Right lobe of liver (tissue), 6 donors: ENCODE results near the gene DTX3. TPM values are rescaled to one million over a fixed set of nuclear protein-coding genes. Genes with fewer than 3 reads are reported as not detected.
"Not testable (repeated sequence)": the region's sequence is repeated elsewhere in the genome, so short reads cannot be mapped to it uniquely, and the experiment has no call there.

Experiments used
- ATAC-seq, 4 donors: fragments of 200-7000 bp; cut with Tn5 transposase; one replicate each; pipeline ENCODE4 v1.9.1; 2020; ENCODE audit warnings: mild to moderate bottlenecking in 4 of 4, moderate library complexity in 4 of 4
- DNase-seq, 3 donors: peaks; one replicate each; pipeline ENCODE4 v3.0.0-alpha.2; 2020
- H3K27ac ChIP-seq, 3 donors: fragments of 200-600 bp; one replicate each; pipeline ENCODE4 v1.8.0; 2022
- H3K27me3 ChIP-seq, 2 donors: fragments of 200-600 bp; one replicate each; pipeline ENCODE4 v1.8.0; 2022
- H3K36me3 ChIP-seq, 4 donors: fragments of 200-600 bp; sonication (generic) in 1 of 4; one replicate each; pipeline versions ENCODE4 v1.5.1 to v1.8.0; 2017 to 2022; ENCODE audit warnings: control low read depth in 1 of 4
- H3K4me1 ChIP-seq, 4 donors: fragments of 200-600 bp; sonication (generic) in 1 of 4; one replicate each; pipeline versions ENCODE4 v1.5.1 to v1.8.0; 2017 to 2022; ENCODE audit warnings: control low read depth in 1 of 4
- H3K4me3 ChIP-seq, 3 donors: fragments of 200-600 bp; one replicate each; pipeline ENCODE4 v1.8.0; 2022
- H3K9me3 ChIP-seq, 4 donors: fragments of 200-600 bp; sonication (generic) in 1 of 4; one replicate each; pipeline versions ENCODE4 v1.5.1 to v1.8.0; 2017 to 2022; ENCODE audit warnings: control low read depth in 1 of 4
- POLR2A ChIP-seq: fragments of 450-650 bp; IDR thresholded peaks from one replicate; pipeline ENCODE4 v1.6.1; 2017; ENCODE audit warnings: antibody characterized with exemption, mild to moderate bottlenecking
- WGBS: methylation state at CpG from one replicate; pipeline ENCODE4 v1.1.6; 2018; ENCODE audit warnings: low coverage, low lambda C conversion rate; ENCODE audit not compliant: insufficient coverage; ENCODE audit errors: missing lambda C conversion rate; 5-methylcytosine and 5-hydroxymethylcytosine counted together
- intact Hi-C, 2 donors: fragments of 100-400 bp; cut with DNase I; formaldehyde crosslinking; loops; one replicate each; pipeline versions ENCODE4 v1.11.2 to v1.14.1; 2022
- total RNA-seq, 6 experiments: library from RNA; depleted of rRNA in 2 of 6; stranded (reverse); fragments of >200 nt in 2 of 6; fragmentation: NEBNext Ultra II Directional in 3 of 6; extraction: Animal tissue kit (Norgen Biotek cat#: 25700) in 3 of 6; gene quantifications; one replicate each; pipeline versions ENCODE4 v1.1.0 to v1.2.4, GENCODE V29; 2016 to 2023
- TF ChIP-seq, protein P1 (sequence below), 4 donors: fragments of 200-600 bp in 3 of 4; fragments of 450-650 bp in 1 of 4; IDR thresholded peaks; one replicate each; pipeline versions ENCODE4 v1.5.1 to v1.8.0; 2016 to 2022; ENCODE audit warnings: antibody characterized with exemption in 4 of 4, mild to moderate bottlenecking in 2 of 4
- donor health status: DM: no; HTN: yes; CAD: no.
- donor health status: DM: no; HTN: no; CAD: no.
- donor health status: DM: no; HTN: no; CAD: no.
- donor health status: DM: no; HTN: yes; CAD: no.
- donor health status: DM: no; HTN: yes; CAD: no.

The DTX3 gene
- total RNA-seq, 6 experiments from 2014 or later: 0.86 to 2.7 (median 1.9) TPM

DNA sequence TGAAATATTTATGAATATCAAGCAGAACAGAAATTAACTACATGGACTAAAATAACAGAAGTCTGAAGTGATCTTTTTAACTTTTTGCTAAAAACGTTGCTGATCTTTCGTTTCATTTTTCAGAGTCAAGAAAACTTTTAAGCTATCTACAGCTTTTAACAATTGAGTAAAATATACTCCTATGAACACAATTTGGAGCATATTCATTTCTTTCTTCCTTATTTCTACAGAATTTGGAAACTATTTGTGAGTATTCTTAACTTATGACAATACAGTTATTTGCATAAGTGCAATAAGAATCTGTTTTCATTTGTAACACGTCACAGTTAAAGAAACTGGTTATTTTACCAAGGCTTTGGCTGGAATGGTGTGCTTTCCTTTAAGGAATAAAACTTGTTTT lies 49.4 kb downstream of the DTX3 start:
- H3K4me3 ChIP-seq: no peak overlapping the region
- ATAC-seq: no peak
- TF ChIP-seq POLR2A: no peak
- TF ChIP-seq, protein P1, sequence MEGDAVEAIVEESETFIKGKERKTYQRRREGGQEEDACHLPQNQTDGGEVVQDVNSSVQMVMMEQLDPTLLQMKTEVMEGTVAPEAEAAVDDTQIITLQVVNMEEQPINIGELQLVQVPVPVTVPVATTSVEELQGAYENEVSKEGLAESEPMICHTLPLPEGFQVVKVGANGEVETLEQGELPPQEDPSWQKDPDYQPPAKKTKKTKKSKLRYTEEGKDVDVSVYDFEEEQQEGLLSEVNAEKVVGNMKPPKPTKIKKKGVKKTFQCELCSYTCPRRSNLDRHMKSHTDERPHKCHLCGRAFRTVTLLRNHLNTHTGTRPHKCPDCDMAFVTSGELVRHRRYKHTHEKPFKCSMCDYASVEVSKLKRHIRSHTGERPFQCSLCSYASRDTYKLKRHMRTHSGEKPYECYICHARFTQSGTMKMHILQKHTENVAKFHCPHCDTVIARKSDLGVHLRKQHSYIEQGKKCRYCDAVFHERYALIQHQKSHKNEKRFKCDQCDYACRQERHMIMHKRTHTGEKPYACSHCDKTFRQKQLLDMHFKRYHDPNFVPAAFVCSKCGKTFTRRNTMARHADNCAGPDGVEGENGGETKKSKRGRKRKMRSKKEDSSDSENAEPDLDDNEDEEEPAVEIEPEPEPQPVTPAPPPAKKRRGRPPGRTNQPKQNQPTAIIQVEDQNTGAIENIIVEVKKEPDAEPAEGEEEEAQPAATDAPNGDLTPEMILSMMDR (IDR thresholded peaks at IDR 0.05): no peak
- H3K27ac ChIP-seq: no peak overlapping the region
- peaks cover 0 to 11% (median 2%) of the 10 kb centered on the region in 4 donors for H3K4me1 ChIP-seq
- intact Hi-C loops: no loop called here
- no peaks in the 10 kb centered on the region for H3K36me3 ChIP-seq
- H3K9me3 ChIP-seq: no peaks in the 10 kb centered on the region
- DNase-seq: no peak
- H3K27me3 ChIP-seq: no peaks in the 10 kb centered on the region
- WGBS: 47% methylated on average over 3 of the region's 3 CpGs

DNA sequence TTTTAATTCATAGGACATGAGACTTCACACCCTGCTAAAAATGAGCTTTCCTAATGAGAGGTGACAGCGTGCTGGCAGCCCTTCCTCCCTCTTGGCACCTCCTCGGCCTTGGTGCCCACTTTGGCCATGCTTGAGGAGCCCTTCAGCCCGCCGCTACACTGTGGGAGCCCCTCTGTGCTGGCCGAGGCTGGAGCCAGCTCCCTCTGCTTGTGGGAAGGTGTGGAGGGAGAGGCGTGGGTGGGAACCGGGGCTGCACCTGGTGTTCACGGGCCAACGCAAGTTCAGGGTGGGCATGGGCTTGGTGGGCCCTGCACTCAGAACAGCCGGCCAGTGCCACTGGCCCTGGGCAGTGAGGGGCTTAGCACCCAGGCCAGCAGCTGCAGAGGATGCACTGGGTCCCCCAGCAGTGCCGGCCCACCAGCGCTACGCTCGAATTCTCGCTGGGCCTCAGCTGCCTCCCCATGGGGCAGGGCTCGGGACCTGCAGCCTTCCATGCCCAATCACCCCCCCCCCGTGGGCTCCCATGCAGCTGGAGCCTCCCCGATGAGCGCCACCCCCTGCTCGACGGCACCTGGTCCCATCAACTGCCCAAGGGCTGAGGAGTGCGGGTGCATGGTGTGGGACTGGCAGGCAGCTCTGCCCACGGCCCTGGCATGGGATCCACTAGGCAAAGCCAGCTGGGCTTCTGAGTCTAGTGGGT lies 51.1 kb downstream of the DTX3 start:
- Histone ChIP-seq H3K4me1 (peaks cover 0 to 11% (median 2%) of the 10 kb centered on the region in 4 donors), H3K27ac (no peak overlapping the region), H3K4me3 (no peak overlapping the region), H3K27me3 (no peaks in the 10 kb centered on the region), H3K36me3 (no peaks in the 10 kb centered on the region), H3K9me3 (no peaks in the 10 kb centered on the region)
- intact Hi-C loops: no loop called here
- WGBS: 78% methylated on average over 5 of the region's 23 CpGs
- ATAC-seq (no peak), DNase-seq (no peak)
- TF ChIP-seq, protein P1 (IDR thresholded peaks at IDR 0.05): no peak
- no peak for TF ChIP-seq POLR2A

DNA sequence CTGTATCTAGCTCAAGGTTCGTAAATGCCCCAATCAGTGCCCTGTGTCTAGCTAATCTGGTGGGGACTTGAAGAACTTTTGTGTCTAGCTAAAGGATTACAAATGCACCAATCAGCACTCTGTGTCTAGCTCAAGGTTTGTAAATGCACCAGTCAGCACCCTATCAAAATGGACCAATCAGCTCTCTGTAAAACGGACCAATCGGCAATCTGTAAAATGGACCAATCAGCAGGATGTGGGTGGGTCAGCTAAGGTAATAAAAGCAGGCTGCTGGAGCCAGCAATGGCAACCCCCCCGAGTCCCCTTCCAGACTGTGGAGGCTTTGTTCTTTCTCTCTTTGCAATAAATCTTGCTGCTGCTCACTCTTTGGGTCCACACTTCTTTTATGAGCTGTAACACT lies 51.8 kb downstream of the DTX3 start:
- H3K27ac ChIP-seq, H3K27me3 ChIP-seq, intact Hi-C loops, H3K9me3 ChIP-seq, H3K36me3 ChIP-seq, DNase-seq, H3K4me3 ChIP-seq, ATAC-seq: not testable (repeated sequence)
- peaks cover 0 to 11% (median 2%) of the 10 kb centered on the region in 4 donors for H3K4me1 ChIP-seq
- 71% methylated on average over 3 of the region's 4 CpGs for WGBS

DNA sequence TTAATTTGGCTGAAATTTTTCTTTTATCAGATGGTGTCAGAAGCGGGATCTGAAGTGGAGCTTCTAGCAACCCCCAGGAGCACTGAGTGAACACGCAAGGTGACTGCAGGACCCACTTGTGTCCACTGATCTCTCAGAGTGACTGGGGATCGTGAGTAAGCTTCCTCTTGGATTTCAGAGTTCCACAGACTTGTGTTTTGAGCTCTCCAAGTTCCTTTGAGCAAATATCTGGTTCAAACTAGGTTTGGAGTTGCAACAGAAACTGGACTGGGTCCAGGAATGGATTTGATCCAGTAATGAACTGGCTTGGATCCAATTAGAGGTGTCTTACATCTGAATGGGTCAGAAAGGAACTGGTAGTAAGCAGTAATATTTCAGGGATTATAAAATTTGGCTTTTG lies 53.1 kb downstream of the DTX3 start:
- peak in 1 of 3 donors; percentile 70 for DNase-seq
- peak; percentile 80 to 92 (median 90) for ATAC-seq

DNA sequence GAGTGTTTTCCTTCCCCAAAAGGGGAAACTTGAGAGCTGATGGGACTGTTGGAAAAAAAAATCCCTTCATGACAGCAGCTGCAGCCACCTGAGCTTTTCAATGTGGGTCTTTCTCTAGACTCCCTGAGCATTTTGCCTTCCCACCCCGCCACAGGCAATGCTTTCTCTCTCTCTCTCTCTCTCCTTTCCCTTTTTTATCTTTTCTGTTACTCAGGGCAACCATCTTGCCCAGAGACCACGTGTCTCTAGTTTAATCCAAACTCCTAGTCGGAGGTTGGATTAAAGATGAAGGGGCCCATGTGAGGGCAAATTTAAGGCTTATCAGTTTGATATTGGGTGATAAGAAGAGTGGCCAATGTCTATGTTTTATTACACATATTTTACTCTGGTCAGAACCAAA lies 54.3 kb downstream of the DTX3 start:
- Histone ChIP-seq H3K9me3 (no peaks in the 10 kb centered on the region), H3K27me3 (no peaks in the 10 kb centered on the region), H3K4me1 (peaks cover 0 to 11% (median 2%) of the 10 kb centered on the region in 4 donors), H3K4me3 (no peak overlapping the region), H3K27ac (no peak overlapping the region), H3K36me3 (no peaks in the 10 kb centered on the region)
- WGBS: 58% methylated on average over 3 of the region's 3 CpGs
- intact Hi-C loops: no loop called here
- TF ChIP-seq POLR2A: no peak
- TF ChIP-seq, protein P1 (IDR thresholded peaks at IDR 0.05): no peak
- ATAC-seq: no peak
- DNase-seq: no peak

More for the DNA sequence above, 53.1 kb downstream of the DTX3 start:
- no peak overlapping the region for H3K4me3 ChIP-seq
- 20% methylated on average over 3 of the region's 3 CpGs for WGBS
- no peaks in the 10 kb centered on the region for H3K36me3 ChIP-seq
- peak overlapping the region in 1 of 3 donors; percentile 40 for H3K27ac ChIP-seq
- intact Hi-C loops: no loop called here
- no peaks in the 10 kb centered on the region for H3K9me3 ChIP-seq
- H3K4me1 ChIP-seq: peaks cover 0 to 11% (median 2%) of the 10 kb centered on the region in 4 donors
- TF ChIP-seq, protein P1 (IDR thresholded peaks at IDR 0.05): no peak
- TF ChIP-seq POLR2A: no peak
- H3K27me3 ChIP-seq: no peaks in the 10 kb centered on the region
